Tibial nerve (tissue), 4 donors: ENCODE measurements around the gene ITIH4.

Source experiments
- EP300 ChIP-seq, 2 donors: sonication (generic); formaldehyde crosslinking; IDR thresholded peaks; one replicate each; pipeline ENCODE4 v1.6.1; 2017; ENCODE audit warnings: antibody characterized with exemption in 2 of 2, mild to moderate bottlenecking in 1 of 2
- POLR2A ChIP-seq, 2 donors: fragments of 450-650 bp; IDR thresholded peaks; one replicate each; pipeline ENCODE4 v1.6.1; 2017; ENCODE audit warnings: antibody characterized with exemption in 2 of 2, mild to moderate bottlenecking in 2 of 2, moderate library complexity in 2 of 2
- TF ChIP-seq, protein P1 (sequence below), 5 experiments: fragments of 200-600 bp in 3 of 5; fragments of 450-650 bp in 2 of 5; sonication (generic) in 3 of 5; IDR thresholded peaks; one replicate each; pipeline ENCODE4 v1.5.1; 2016 to 2019; ENCODE audit warnings: antibody characterized with exemption in 5 of 5, mild to moderate bottlenecking in 3 of 5, moderate library complexity in 2 of 5

DNA sequence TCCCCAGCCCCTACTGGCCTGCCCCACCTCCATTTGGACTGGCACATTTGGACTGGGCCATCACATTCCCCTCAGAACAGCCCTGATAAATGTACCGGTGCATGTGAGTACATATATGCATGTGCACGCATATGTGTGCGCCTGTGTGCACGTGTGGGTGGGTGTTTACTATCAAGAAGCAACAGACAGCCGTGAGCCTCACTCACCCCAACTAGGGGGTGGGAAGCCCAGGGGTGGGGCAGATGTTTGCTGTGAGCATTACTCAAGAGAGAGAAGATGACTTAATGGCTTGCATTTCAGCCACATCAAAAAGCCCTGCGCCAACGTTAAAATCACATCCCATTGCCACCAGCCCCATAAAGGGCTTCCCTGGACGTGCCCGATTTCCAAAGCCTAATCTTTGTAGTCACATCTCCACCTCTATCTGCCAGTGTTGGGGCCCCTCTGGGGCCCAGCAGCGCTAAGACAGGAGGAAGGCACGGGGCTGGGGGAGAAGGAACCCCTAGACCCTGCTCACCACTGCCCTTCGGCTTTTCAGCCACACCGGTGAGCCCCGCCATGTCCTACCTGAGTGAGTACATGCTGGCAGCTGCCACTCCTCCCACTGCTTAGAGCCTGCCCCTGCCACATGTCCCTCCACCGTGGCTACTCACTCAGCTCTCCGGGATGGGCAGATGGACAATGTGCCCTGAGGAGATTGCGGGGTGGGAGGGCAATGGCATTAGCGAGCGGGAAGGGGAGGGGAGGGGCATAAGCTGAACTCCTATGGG is 25.0 kb downstream of the ITIH4 start:
- no peak for TF ChIP-seq POLR2A (IDR thresholded peaks at IDR 0.05)
- TF ChIP-seq, protein P1, sequence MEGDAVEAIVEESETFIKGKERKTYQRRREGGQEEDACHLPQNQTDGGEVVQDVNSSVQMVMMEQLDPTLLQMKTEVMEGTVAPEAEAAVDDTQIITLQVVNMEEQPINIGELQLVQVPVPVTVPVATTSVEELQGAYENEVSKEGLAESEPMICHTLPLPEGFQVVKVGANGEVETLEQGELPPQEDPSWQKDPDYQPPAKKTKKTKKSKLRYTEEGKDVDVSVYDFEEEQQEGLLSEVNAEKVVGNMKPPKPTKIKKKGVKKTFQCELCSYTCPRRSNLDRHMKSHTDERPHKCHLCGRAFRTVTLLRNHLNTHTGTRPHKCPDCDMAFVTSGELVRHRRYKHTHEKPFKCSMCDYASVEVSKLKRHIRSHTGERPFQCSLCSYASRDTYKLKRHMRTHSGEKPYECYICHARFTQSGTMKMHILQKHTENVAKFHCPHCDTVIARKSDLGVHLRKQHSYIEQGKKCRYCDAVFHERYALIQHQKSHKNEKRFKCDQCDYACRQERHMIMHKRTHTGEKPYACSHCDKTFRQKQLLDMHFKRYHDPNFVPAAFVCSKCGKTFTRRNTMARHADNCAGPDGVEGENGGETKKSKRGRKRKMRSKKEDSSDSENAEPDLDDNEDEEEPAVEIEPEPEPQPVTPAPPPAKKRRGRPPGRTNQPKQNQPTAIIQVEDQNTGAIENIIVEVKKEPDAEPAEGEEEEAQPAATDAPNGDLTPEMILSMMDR (IDR thresholded peaks at IDR 0.05): no peak
- no peak for TF ChIP-seq EP300 (IDR thresholded peaks at IDR 0.05)
